ENCODE measurements around the gene STK25. TPM values are rescaled to one million over a fixed set of nuclear protein-coding genes. Genes with fewer than 3 reads are reported as not detected.

Gene STK25
- total and polyA plus RNA-seq, 10 of the 15 experiments (the other 5 are each of a cell fraction or from before 2014, with no cell fraction given) = 6.0 to 154 (median 89.3) TPM

- SMC1A ChIA-PET (ENCODE audit: uncharacterized antibody, unreplicated experiment) = no interaction called here
- no TSS peak for BruUV-seq (replicated peaks)
- FAIRE-seq (no peak), DNase-seq (ENCODE audit: low read depth, low spot score) (no peak), ATAC-seq (no peak; the same call in 2 of the 3 replicates)
- no peaks in the 10 kb centered on the region for H3K9me3 ChIP-seq (replicated peaks; ENCODE audit: control insufficient read depth, insufficient read depth, low read length)
- WGBS (ENCODE audit: insufficient coverage, insufficient replicate concordance, low lambda C conversion rate, missing lambda C conversion rate) = 70% methylated on average over 12 of the region's 12 CpGs
- no peak overlapping the region for H3K4me3 ChIP-seq
- H3K4me2 ChIP-seq (ENCODE audit: control insufficient read depth, insufficient read depth) = no peak overlapping the region
- intact Hi-C loops (cut with micrococcal nuclease; ENCODE audit: unreplicated experiment) = no loop called here
- H3K36me3 ChIP-seq (ENCODE audit: control insufficient read depth in 2 of 2, insufficient read depth in 2 of 2, low read length in 1 of 2) = no peaks in the 10 kb centered on the region
- RAD21 ChIA-PET (ENCODE audit: unreplicated experiment) = no interaction called here
- H4K20me1 ChIP-seq (ENCODE audit: control insufficient read depth, insufficient read depth) = no peaks in the 10 kb centered on the region; the same call in 1 of the 2 replicates
- TF ChIP-seq SREBF2 (IDR thresholded peaks at IDR 0.05; ENCODE audit: low read length) (no peak), RBBP5 (conservative IDR thresholded peaks at IDR 0.05) (no peak)
- TF ChIP-seq, protein P1, sequence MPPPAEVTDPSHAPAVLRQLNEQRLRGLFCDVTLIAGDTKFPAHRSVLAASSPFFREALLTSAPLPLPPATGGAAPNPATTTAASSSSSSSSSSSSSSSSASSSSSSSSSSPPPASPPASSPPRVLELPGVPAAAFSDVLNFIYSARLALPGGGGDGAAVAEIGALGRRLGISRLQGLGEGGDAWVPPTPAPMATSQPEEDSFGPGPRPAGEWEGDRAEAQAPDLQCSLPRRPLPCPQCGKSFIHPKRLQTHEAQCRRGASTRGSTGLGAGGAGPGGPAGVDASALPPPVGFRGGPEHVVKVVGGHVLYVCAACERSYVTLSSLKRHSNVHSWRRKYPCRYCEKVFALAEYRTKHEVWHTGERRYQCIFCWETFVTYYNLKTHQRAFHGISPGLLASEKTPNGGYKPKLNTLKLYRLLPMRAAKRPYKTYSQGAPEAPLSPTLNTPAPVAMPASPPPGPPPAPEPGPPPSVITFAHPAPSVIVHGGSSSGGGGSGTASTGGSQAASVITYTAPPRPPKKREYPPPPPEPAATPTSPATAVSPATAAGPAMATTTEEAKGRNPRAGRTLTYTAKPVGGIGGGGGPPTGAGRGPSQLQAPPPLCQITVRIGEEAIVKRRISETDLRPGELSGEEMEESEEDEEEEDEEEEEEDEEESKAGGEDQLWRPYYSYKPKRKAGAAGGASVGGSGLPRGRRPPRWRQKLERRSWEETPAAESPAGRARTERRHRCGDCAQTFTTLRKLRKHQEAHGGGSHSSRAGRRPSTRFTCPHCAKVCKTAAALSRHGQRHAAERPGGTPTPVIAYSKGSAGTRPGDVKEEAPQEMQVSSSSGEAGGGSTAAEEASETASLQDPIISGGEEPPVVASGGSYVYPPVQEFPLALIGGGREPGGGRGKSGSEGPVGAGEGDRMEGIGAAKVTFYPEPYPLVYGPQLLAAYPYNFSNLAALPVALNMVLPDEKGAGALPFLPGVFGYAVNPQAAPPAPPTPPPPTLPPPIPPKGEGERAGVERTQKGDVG (CRISPR knock-in tag; IDR thresholded peaks at IDR 0.05) = no peak
- H3K4me1 ChIP-seq (ENCODE audit: control insufficient read depth, insufficient read depth, low read length) = no peaks in the 10 kb centered on the region
- H3K79me2 ChIP-seq (ENCODE audit: control insufficient read depth, insufficient read depth, low read length) = no peaks in the 10 kb centered on the region
- in situ Hi-C loops (cut with MboI) = no loop called here
- H2AFZ ChIP-seq (ENCODE audit: control insufficient read depth, low read depth, low read length) = no peak overlapping the region
- POLR2A ChIA-PET = no interaction called here
- CTCF ChIA-PET = no interaction called here
- H3K27ac ChIP-seq (ENCODE audit: control insufficient read depth, insufficient read depth) = no peak overlapping the region
- no peak overlapping the region for H3K9ac ChIP-seq (ENCODE audit: control insufficient read depth, insufficient read depth, low read length)
- no peaks in the 10 kb centered on the region for H3K27me3 ChIP-seq (replicated peaks in 1 of 2; ENCODE audit: control insufficient read depth in 2 of 2, insufficient read depth in 2 of 2, low read length in 1 of 2)
Measured at GRCh38 chr2:241465543-241465942, 42.8 kb downstream of the STK25 start.
